ENCODE measurements around the gene CLTB. TPM values are rescaled to one million over a fixed set of nuclear protein-coding genes. Genes with fewer than 3 reads are reported as not detected.

The CLTB gene
- total RNA-seq, 1 donor from 2014 or later, result 75.8 TPM

- no peak for TF ChIP-seq CTCF (IDR thresholded peaks at IDR 0.05)
- Histone ChIP-seq H3K9me3 (no peaks in the 10 kb centered on the region), H3K36me3 (peaks cover 10% of the 10 kb centered on the region), H3K27me3 (ENCODE audit: low read depth) (no peaks in the 10 kb centered on the region), H3K4me3 (no peak overlapping the region), H3K4me1 (peaks cover 38% of the 10 kb centered on the region), H3K27ac (peak overlapping the region; percentile 25)
- peak; percentile 83 to 94 for ATAC-seq
- intact Hi-C loops (cut with DNase I), result no loop called here
- DNase-seq, result no peak
These were observed 38.5 kb upstream of the CLTB start for GRCh38 chr5:176454724-176455394.

GRCh38 chr5:176450077-176450476, 33.7 kb upstream of the CLTB start:
- no peaks in the 10 kb centered on the region for H3K27me3 ChIP-seq (ENCODE audit: low read depth)
- DNase-seq, result no peak
- no peak for TF ChIP-seq CTCF (IDR thresholded peaks at IDR 0.05)
- H3K4me3 ChIP-seq, result no peak overlapping the region
- no peaks in the 10 kb centered on the region for H3K9me3 ChIP-seq
- H3K36me3 ChIP-seq, result peaks cover 10% of the 10 kb centered on the region
- peaks cover 44% of the 10 kb centered on the region for H3K4me1 ChIP-seq
- ATAC-seq, result no peak
- H3K27ac ChIP-seq, result no peak overlapping the region
- intact Hi-C loops (cut with DNase I), result no loop called here

- peaks cover 1% of the 10 kb centered on the region for H3K36me3 ChIP-seq
- ATAC-seq, result peak; percentile 98 to 99
- peaks cover 37% of the 10 kb centered on the region for H3K4me1 ChIP-seq
- H3K27me3 ChIP-seq (ENCODE audit: low read depth), result no peaks in the 10 kb centered on the region
- intact Hi-C loops (cut with DNase I), result no loop called here
- peak within 1 kb of the TSS; percentile 97 for H3K27ac ChIP-seq
- peak; percentile 96 for TF ChIP-seq CTCF (IDR thresholded peaks at IDR 0.05)
- H3K9me3 ChIP-seq, result no peaks in the 10 kb centered on the region
- DNase-seq, result peak; percentile 97
- peak within 1 kb of the TSS; percentile 72 for H3K4me3 ChIP-seq
These were observed 31.8 kb upstream of the CLTB start, which contains the start of gene FAF2 for GRCh38 chr5:176447978-176448608. FAF2 (plus strand) TSS chr5:176448385; CDS start chr5:176448408, 23 bp downstream.

- intact Hi-C loops (cut with DNase I), result no loop called here
These were observed 31.2 kb upstream of the CLTB start for GRCh38 chr5:176447591-176447977.

More at GRCh38 chr5:176447591-176447977, 31.2 kb upstream of the CLTB start:
- TF ChIP-seq CTCF (IDR thresholded peaks at IDR 0.05), result no peak
- Histone ChIP-seq H3K36me3 (no peaks in the 10 kb centered on the region), H3K9me3 (no peaks in the 10 kb centered on the region), H3K4me1 (peaks cover 37% of the 10 kb centered on the region), H3K27me3 (ENCODE audit: low read depth) (no peaks in the 10 kb centered on the region), H3K27ac (peak overlapping the region; percentile 97), H3K4me3 (peak overlapping the region; percentile 72)
- DNase-seq, result no peak
- ATAC-seq, result peak in 1 of 2 donors; percentile 64
